Activated CD8-positive, alpha-beta memory T cell treated with anti-CD3 and anti-CD28 coated beads for 1 hour (primary cell): Measurements from ENCODE around the gene PPFIA1.

Source experiments
- DNase-seq, 2 donors: peaks; one replicate each; pipeline ENCODE4 v3.0.0-alpha.2; 2020; ENCODE audit warnings: low read depth in 1 of 2; ENCODE audit errors: extremely low read depth in 1 of 2

The PPFIA1 gene

DNA sequence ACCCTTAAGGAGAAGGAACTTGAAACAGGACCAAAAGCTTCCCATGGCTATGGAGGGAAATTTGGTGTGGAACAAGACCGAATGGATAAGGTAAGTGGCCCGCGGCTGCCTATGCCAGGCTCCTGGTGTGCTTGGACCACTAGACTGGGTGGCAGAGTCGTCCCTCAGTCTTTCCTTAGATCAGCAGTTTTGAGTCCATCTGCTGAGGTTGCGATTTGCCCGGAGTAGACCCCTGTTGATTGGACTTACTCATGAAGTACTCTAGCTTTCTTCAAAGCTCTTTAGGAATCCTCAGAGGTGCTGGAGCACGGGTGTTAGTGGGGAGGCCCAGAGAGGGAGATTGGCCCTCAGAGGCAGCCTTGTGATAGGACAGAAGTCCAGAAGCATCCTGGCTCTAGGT lies 139.4 kb downstream of the PPFIA1 start:
- no peak for DNase-seq

DNA sequence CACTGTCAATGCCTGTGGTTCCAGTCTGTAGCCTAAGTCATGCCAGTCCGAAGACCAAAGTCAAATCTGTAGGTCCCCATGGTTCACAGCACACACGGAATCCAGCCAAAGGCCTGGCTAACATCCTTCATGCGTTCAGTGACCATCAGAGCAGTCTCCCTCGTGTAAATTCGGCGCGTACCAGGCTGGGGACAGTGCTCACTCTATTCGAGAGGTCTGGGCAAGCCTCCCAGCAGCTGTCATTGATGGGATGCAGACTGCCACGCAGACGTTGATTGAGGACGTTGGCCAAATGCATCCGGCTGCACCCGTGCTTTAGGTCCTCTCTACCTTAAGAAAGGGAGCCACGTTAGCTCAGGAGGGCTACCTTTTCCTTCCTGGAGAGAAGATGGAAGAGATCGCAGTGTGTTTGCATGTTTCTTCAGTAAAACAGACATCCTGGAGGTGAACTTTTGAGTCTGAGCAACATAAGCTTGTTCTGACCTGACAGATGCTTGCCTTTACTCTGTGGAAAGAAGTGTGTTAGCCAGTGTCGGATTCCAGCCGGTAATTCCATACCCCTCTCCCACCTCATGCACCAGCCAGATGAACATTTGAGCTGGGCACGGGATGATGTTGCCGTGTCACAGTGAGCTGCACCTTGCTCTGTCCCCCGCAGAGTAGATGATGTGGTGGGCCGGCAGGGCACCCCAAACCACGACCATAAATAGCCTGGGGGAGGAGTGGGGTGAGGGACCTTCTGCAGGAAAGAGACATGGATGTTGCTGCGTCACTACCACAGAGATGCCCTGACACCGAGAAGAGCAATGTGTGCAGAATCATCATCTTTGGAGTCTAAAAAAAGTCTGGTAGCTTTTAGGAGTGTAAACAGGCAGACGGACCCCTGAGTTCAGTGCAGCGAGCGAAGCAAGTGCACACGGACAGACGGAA lies 140.1 kb downstream of the PPFIA1 start:
- no peak for DNase-seq

DNA sequence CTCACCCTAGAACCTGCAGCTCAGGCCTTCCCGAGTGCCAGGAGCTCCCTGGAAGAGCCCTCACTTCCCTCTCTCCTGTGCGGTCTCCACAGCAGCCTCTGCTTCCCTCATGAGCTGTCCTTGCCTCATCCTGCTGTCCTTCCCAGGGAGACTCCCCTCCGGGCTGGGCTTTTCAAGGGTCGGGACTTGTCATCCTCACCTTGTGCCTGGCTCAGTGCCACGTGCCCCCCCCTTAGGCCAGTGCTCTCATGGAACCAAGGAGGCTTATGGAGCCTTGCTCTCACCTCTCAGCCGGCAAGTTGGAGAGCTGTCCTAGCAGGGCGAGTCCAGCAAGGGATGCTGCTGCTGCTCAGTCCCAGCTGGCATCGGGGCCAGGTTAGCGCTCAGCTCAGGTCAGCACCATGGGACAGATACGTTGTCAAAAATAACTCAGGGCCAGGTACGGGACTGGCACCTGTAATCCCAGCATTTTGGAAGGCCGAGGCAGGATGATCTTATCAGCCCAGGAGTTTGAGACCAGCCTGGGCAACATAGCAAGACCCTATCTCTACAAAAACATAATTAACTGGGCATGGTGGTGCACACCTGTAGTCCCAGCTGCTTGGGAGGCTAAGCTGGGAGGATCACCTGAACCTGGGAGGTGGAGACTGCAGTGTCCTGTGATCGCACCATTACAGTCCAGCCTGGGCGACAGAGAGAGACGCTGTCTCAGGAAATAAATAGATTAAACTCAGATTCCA lies 141.4 kb downstream of the PPFIA1 start:
- DNase-seq: no peak

DNA sequence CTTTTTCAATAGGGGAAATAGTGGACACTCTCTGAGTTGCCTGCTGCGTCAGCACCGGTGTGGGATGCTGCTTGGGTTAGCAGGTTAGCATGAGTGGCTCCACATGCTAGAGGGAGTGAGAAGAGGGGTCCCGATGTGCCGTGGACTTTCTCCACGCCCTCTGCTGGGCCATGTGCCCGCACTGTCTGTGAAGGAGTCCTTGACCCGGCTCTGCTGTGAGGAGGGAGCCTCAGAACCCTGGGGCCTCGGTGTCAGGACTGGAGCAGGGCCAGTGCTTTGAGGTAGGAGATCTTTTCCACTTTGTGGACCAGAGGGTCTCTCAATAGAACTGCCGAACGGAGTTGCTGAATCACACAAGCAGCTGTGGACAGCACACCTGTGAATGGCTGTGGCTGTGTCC lies 142.7 kb downstream of the PPFIA1 start:
- no peak for DNase-seq

DNA sequence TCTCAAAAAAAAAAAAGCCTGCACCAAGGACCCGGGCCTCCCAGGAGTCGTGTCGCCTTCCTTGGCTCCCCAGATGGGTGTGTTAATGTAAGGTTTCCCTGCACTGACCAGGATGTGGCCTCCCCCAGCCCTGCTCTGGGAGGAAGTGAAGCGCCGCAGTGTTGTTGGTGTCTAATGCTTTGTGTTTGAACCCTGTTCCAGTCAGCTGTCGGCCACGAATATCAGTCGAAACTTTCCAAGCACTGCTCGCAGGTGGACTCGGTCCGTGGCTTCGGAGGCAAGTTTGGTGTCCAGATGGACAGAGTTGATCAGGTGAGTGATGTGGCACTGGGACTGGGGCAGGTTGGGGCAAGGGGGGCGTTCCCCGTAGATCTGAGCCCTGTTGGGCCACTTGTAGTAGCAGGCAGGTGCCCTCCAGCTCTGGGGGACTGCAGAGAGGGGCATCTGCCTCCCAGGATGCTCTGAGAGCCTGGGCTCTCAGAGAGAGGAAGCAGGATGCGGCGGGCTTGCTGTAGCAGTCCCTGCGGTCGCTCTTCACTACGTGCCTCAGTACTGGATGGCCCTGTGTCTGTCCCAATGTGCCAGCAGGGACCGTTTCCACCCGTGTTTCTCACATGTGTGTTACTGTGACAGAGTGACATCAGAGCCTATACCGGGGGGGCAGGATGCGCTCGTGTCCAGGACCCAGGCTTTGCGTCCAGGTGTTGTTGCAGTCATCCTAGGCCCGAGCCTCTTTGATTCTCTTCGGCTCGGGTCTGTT lies 144.0 kb downstream of the PPFIA1 start:
- no peak for DNase-seq

DNA sequence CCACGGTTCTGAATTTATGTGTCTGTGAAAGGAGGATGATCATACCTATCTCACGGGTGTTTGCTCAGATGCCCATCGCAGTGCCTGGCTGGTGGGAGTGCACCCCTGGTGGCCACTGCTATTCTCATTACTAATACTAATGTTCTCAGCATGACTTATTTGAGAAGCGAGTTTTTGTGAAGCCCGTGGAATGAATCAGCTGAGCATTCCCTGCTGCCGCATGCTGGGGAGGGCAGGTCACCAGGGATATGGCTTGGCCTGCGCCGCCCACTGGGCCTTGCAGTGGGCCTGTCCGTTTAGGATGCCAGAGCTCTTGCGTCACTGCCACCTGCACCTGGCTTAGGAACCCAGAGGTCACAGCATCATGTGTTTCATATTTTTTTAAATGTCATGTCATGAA lies 144.7 kb downstream of the PPFIA1 start:
- DNase-seq: no peak

DNA sequence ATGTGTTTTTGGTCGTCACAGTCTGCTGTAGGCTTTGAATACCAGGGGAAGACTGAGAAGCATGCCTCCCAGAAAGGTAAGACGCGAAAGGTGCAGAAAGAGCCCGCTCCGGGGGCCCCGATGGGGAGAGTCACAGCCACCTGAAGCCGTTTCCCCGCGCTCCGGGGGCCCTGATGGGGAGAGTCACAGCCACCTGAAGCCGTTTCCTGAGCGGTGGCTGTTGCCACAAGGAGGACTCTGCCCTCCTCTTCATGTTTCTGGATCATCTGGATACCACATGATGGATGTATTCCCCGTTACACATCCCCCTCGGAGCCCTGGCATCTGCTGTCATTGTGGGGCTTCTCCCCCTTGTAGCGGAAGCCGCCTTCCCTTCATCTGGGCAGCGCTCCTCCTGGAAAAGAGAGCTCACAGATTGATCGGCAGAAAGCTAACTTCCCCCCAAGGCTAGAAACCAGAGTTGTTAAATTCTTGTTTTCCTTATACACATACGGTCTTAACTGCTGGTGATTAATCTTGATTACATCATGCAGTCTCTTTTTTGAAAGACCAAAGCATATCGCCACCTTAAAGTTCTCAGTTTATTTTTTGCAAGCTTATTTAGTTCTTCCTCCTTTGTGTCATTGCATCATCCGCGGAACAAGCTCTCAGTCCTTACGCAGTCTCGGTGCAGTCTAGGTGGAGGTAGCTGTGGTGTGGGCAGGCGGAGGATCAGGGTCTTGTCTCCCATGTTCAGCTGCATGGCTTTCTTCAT lies 145.3 kb downstream of the PPFIA1 start:
- no peak for DNase-seq

DNA sequence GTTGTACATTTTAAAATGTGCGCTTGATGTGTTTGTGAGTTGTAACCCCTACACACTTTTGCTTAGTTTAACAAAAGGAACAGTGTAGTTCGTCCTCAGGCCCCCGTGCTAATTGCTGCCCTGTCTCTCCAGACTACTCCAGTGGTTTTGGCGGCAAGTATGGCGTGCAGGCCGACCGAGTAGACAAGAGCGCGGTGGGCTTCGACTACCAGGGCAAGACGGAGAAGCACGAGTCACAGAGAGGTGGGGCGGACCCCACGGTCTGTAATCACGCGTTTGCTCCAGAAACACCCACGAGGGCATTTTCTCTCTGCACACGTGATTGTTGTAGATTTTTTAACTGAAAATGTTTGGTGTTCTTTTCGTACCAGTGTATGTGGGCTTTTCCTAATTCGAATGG lies 146.4 kb downstream of the PPFIA1 start:
- no peak for DNase-seq

DNA sequence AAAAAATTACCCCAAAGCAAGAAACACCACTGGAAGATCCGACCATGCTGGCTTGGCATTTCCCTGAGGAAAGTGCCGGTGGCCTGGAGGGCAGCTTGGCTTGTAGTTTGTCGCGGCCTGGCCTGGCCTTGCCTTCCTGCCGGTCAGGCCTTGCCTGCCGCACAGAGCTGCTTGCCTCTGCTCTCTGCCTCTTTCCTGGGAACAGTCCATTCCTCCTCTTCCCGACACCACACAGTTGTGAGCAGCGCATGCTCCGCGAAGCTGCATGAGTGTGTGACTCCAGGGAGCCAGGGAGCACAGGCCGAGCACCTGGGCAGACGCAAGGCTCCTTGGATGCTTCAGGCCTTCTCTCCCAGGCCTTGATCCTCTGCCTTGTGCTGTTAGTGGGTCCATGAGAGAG lies 147.6 kb downstream of the PPFIA1 start:
- DNase-seq: no peak

DNA sequence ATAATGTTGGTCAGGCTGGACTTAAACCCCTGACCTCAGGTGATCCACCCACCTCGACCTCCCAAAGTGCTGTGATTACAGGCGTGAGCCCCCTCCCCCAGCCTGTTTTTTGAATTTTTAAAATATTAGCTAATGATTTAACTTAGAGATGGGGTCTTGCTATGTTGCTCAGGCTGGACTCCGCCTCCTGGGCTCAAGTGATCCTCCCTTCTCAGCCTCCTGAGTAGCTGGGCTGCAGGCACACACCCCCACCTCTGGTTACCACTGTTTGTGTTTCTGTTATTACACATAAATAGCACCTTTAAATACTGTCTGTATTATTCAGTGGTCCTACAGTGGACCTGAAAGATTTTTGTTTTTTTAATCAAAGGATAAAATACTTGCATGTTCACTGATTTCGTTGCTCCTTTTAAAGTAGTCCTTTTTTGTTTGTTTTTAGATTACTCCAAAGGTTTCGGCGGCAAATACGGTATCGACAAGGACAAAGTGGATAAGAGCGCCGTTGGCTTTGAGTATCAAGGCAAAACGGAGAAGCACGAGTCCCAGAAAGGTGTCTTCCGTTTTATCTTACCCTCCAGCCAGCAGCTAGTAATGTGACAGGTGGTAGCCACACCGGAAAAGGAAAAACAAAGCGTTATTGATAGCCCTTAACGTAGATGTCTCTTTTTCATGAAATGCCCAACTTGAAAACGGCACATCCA lies 149.0 kb downstream of the PPFIA1 start:
- no peak for DNase-seq

DNA sequence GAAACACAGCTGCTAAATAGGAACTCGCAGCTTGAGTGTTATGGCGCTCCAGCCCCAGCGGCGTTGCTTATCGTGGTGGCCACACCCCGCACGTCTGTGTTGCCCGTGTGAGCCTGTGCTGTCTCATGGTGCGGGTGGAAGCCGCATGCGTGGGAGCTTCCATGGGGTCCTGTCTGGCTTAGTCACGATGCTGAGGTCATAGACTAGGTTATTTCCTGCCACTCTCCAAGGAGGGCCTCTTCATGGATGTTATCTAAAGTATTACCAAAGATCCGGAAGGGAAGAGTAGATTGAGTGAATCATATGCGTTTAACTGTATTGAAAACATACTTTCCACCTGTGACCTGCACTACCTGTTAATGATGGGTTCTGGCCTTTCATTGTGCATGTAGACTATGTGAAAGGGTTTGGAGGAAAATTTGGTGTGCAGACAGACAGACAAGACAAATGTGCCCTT lies 149.5 kb downstream of the PPFIA1 start:
- no peak for DNase-seq

DNA sequence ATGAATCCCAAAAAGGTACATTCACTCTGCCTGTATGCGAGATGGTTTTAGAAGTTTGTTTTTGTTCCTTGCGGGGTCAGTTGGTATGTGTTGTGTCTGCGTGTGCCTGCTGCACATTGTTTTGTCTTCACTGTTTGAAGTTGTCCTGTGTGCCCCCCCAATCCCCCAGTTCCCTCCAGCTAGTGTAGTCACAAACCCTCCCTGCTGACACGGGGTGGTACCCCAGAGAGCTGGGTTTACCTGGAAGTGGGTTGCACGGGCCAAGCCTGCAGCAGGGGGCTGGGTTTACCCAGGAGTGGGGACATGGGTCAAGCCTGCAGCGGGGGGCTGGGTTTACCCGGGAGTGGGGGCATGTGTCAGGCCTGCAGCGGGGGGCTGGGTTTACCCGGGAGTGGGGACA lies 150.0 kb downstream of the PPFIA1 start:
- DNase-seq: no peak

DNA sequence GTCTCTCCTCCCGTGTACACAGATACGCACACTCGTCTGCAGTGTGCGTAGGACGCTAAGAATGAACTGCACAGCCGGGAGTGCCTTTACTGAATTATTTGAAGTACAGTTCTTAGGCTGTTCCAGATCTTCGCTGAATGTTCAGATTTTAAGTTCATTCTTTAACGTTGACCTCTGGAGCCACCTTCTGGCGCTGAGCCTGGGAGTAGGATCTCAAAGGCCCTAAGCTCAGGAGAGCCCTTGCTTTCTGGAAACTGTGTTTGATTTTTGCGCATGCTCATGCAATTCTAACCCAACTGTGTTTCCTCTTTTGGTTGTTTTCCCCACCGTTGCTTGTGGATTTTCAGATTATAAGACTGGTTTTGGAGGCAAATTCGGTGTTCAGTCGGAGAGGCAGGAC lies 150.6 kb downstream of the PPFIA1 start:
- no peak for DNase-seq

DNA sequence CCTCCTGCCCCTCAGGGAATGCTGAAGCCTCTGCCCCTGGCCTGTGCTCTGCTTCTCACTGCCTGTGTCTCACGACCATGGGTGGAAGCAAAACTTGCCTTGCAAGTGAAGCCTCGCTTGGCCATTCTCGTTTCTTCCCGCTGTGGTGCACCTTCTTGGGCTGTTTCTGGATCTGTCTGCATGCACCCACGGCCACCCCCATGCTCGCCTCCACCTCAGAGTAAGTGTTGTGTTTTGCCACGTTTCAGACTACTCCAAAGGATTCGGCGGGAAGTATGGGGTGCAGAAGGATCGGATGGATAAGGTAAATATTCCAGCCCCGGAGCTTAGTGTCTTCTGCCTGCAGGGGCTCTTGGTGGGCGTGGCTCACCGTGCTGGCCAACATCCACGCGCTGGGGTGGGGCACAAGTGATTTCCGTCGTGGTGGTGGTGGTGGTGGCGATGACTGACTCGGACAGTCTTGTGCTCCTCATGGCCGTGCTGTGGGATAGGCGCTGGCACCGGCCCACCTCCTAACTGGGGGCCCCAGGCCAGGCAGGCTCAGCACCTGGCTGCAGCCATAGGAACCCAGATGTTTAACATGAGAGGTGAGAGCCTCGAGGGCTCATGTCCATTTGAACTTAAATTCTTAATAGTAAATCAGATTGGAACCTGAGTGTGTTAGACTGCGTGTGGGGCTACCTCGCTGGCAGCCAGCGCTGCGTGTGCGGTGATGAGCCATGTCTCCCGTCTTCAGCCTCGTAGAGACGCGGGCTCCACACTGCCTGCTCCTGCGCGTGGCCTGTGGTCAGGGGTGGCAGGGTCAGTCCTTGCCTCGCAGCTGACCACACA lies 152.4 kb downstream of the PPFIA1 start:
- DNase-seq: no peak

DNA sequence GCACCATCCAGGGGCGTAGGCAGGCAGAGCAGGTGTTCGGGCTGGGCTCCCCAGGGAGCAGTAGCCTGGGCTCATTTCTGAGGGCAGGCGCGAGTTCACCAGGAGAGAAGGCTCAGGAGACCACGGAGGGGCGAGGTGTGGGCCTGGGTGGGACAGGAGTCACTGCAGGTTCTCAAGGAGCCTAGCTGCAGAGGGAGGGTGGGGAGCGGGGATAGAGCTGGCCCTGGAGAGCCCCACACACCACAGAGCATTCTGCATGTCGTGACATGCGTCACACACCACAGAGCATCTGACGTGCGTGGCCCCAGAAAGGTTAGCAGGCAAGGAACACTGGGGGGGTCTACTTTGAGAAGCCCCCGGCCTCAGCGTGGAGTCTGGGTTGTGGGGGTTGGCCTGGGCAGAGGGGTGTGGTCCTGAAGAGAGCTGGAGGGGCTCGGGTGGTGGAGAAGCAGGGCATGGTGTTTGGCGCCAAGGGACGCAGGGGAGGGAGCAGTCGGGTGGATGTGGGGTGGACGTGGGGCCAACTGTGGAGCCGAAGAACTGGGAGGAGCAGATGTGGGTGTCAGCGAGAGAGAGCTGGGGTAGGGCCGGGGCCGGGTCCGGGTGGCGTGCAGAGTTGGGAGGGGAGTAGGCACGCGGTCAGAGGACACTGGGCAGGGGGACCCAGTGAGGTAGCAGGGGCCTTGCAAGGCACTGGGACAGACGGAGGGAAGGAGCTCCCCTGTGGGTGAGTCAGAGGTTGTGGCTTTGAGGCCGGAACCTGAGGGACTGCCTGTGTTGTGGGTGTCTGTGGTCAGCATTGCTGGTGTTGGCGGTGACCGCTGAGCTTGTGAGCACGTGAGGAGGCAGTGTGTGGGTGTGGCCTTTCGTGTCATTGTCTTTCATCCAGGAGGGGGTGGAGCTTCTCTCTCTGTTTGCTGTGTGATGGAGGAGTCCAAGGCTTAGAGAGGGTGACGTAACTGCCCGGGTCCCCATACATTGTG lies 153.3 kb downstream of the PPFIA1 start:
- peak in 1 of 2 donors; percentile 14 for DNase-seq

DNA sequence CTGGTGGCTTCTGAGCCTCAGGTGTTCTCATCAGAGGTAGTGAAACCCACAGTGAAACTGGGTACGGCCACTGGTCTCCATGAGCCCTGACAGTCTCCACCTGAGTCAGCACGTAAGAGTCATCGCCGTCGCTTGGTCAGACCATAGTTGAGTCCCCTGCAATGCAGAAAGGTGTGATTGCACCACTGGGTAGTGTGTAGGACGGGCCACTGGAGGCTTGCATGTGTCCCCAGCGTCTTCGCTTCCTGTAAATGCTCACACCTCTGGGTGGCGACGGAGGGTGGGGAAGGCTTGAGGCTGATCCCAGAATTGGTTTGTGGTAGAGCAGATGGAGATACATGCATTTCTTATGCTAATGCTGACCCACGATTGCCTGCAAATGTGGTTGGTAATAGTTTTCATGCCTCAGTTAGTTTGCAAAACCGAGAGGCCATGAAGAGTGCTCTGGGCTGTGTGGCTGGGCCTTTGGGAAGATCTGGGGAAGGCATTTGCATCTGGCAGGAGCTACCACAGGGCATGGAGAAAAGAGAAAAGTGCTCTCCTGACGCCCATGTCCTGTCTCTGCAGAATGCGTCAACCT lies 154.4 kb downstream of the PPFIA1 start:
- DNase-seq: no peak

DNA sequence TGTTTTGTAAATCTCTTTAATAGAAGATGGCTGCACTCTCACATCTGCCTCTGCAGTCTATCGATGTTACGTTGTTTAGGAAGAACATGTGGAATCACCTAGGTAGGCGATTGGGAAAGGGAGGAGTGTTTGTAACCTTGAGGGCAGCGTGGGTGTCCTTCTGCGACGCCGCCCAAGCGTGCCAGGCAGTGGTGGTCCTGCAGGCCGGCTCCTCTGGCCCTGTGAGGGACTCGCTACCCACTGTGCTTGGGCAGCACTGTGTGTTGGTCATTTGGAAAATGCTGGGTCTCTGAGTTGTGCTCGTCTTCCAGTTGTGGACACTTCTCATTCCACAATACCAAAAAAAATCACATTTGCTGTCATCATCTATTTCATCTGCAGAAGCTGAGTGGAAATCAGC lies 156.9 kb downstream of the PPFIA1 start:
- no peak for DNase-seq
